Body of pancreas (tissue), 4 donors: ENCODE data around the gene ZNF138. TPM values are rescaled to one million over a fixed set of nuclear protein-coding genes. Genes with fewer than 3 reads are reported as not detected.

Source experiments
- ATAC-seq: fragments of 150-250 bp; one replicate; pipeline ENCODE4 v1.9.1; 2016
- DNase-seq, 4 donors: peaks; one replicate each; pipeline ENCODE4 v3.0.0-alpha.2; 2019
- H3K27ac ChIP-seq, 4 donors: fragments of 200-600 bp; sonication (generic); 1 replicate in 3 of 4; 2 replicates in 1 of 4; pipeline versions ENCODE4 v1.5.1 to v1.6.1; 2016 to 2019; ENCODE audit warnings: mild to moderate bottlenecking in 1 of 4, mixed read lengths in 1 of 4, moderate library complexity in 1 of 4
- H3K27me3 ChIP-seq, 2 donors: fragments of 200-600 bp; sonication (generic); one replicate each; pipeline ENCODE4 v1.6.0; 2016; ENCODE audit warnings: mild to moderate bottlenecking in 1 of 2
- H3K36me3 ChIP-seq, 2 donors: fragments of 200-600 bp; sonication (generic); replicated peaks in 1 of 2; 2 replicates each; pipeline ENCODE4 v1.5.1; 2016; ENCODE audit warnings: low read depth in 2 of 2; ENCODE audit not compliant: insufficient read depth in 1 of 2
- H3K4me1 ChIP-seq: fragments of 200-600 bp; sonication (generic); one replicate; pipeline ENCODE4 v1.6.0; 2016
- H3K4me3 ChIP-seq, 2 donors: fragments of 200-600 bp; sonication (generic); 1 replicate in 1 of 2; 2 replicates in 1 of 2; pipeline ENCODE4 v1.5.1; 2016 to 2019
- H3K9me3 ChIP-seq, 3 donors: fragments of 200-600 bp; sonication (generic); 1 replicate in 2 of 3; 2 replicates in 1 of 3; pipeline ENCODE4 v1.5.1; 2016
- POLR2A ChIP-seq, 3 donors: fragments of 450-650 bp; IDR thresholded peaks; one replicate each; pipeline ENCODE4 v1.6.1; 2016; ENCODE audit warnings: antibody characterized with exemption in 3 of 3, mild to moderate bottlenecking in 2 of 3
- WGBS, 2 donors: methylation state at CpG; one replicate each; pipeline ENCODE4 v1.1.5; 2017; 5-methylcytosine and 5-hydroxymethylcytosine counted together
- intact Hi-C: fragments of 100-400 bp; cut with DNase I; formaldehyde crosslinking; loops from one replicate; pipeline ENCODE4 v1.15.1; 2023
- total RNA-seq, 2 donors: library from RNA; depleted of rRNA; stranded (reverse); fragments of >200 nt; gene quantifications; one replicate each; pipeline ENCODE4 v1.1.0, GENCODE V29; 2016
- TF ChIP-seq, protein P1 (sequence below), 7 experiments: fragments of 450-650 bp in 4 of 7; fragments of 200-600 bp in 3 of 7; sonication (generic) in 3 of 7; IDR thresholded peaks; one replicate each; pipeline ENCODE4 v1.5.1; 2016 to 2019; ENCODE audit warnings: antibody characterized with exemption in 7 of 7

The ZNF138 gene
- total RNA-seq, 2 donors from 2014 or later, result 4.9 to 10.4 TPM

GRCh38 chr7:64879800-64880199 lies 85.6 kb downstream of the ZNF138 start:
- ATAC-seq (no peak), DNase-seq (no peak)
- Histone ChIP-seq H3K4me1 (peaks cover 16% of the 10 kb centered on the region), H3K4me3 (no peak overlapping the region), H3K9me3 (no peaks in the 10 kb centered on the region), H3K27ac (no peak overlapping the region), H3K27me3 (no peaks in the 10 kb centered on the region), H3K36me3 (no peaks in the 10 kb centered on the region)
- TF ChIP-seq, protein P1, sequence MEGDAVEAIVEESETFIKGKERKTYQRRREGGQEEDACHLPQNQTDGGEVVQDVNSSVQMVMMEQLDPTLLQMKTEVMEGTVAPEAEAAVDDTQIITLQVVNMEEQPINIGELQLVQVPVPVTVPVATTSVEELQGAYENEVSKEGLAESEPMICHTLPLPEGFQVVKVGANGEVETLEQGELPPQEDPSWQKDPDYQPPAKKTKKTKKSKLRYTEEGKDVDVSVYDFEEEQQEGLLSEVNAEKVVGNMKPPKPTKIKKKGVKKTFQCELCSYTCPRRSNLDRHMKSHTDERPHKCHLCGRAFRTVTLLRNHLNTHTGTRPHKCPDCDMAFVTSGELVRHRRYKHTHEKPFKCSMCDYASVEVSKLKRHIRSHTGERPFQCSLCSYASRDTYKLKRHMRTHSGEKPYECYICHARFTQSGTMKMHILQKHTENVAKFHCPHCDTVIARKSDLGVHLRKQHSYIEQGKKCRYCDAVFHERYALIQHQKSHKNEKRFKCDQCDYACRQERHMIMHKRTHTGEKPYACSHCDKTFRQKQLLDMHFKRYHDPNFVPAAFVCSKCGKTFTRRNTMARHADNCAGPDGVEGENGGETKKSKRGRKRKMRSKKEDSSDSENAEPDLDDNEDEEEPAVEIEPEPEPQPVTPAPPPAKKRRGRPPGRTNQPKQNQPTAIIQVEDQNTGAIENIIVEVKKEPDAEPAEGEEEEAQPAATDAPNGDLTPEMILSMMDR (IDR thresholded peaks at IDR 0.05), result no peak
- TF ChIP-seq POLR2A (IDR thresholded peaks at IDR 0.05), result no peak
- 88 to 95% methylated on average over 17 of the region's 17 CpGs for WGBS, 2 donors
- intact Hi-C loops, result no loop called here

- Histone ChIP-seq H3K9me3 (no peaks in the 10 kb centered on the region), H3K27ac (no peak overlapping the region), H3K36me3 (no peaks in the 10 kb centered on the region), H3K27me3 (no peaks in the 10 kb centered on the region), H3K4me1 (peaks cover 16% of the 10 kb centered on the region), H3K4me3 (no peak overlapping the region)
- no peak for ATAC-seq
- TF ChIP-seq, protein P1 (IDR thresholded peaks at IDR 0.05), result no peak
- no peak for TF ChIP-seq POLR2A (IDR thresholded peaks at IDR 0.05)
- DNase-seq, result no peak
- 90 to 95% methylated on average over 34 to 38 of the region's 38 CpGs for WGBS, 2 donors
- intact Hi-C loops, result no loop called here
Observed at GRCh38 chr7:64880322-64881297, 86.4 kb downstream of the ZNF138 start.

DNA sequence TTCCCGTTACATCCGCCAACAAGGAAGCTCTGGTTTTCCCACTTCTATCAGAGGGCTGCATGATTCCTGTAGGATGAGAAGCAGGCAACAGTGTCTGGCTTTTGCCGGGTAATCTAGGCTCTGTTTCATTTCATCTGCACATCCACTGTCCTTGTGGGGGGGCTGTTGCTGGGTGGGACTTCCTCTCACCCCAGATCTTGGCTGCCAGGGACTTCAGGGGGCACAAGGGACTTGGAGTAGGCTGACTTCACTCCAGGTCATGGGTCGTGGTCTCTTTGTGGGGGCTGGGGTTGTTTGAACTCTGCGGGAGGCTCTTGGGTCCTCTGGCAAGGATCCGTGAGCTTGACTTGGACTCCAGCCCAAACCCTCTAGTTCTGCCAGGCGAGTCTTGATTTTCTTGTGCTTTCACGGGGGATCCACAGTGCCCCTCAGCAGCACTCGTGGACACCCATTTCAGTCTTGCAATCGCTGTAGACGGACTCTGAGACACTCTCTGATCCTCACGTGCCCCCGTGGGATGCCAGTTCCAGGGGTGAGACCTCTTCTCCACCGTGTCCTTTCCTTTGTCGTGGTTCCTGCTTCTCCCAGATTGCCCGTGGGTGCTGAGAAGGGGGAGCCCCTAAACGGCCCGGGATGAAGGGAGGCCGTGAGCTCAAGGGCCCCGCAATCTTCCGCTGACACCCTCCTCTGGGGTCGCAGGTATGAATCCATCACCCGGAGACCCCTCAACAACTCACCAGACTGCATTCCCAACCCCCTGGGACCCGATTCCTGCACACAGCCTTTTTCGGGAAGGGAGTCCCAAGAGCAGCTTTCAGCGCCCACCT lies 87.4 kb downstream of the ZNF138 start:
- H3K9me3 ChIP-seq, result no peaks in the 10 kb centered on the region
- TF ChIP-seq, protein P1 (IDR thresholded peaks at IDR 0.05), result no peak
- no peak for TF ChIP-seq POLR2A (IDR thresholded peaks at IDR 0.05)
- H3K27me3 ChIP-seq, result no peaks in the 10 kb centered on the region
- H3K4me3 ChIP-seq, result no peak overlapping the region
- DNase-seq, result no peak
- H3K27ac ChIP-seq, result no peak overlapping the region
- ATAC-seq, result no peak
- WGBS, 2 donors, result 67 to 76% methylated on average over 25 to 26 of the region's 26 CpGs
- peaks cover 16% of the 10 kb centered on the region for H3K4me1 ChIP-seq
- intact Hi-C loops, result no loop called here
- H3K36me3 ChIP-seq, result no peaks in the 10 kb centered on the region

- DNase-seq (peak; percentile 63 to 84 (median 68)), ATAC-seq (peak; percentile 82)
- H3K36me3 ChIP-seq, result no peaks in the 10 kb centered on the region
- H3K4me3 ChIP-seq, result no peak overlapping the region
- WGBS, 2 donors, result 13 to 33% methylated on average over 4 to 55 of the region's 55 CpGs
- TF ChIP-seq POLR2A (IDR thresholded peaks at IDR 0.05), result no peak
- TF ChIP-seq, protein P1 (IDR thresholded peaks at IDR 0.05), result no peak
- intact Hi-C loops, result no loop called here
- H3K9me3 ChIP-seq, result no peaks in the 10 kb centered on the region
- peaks cover 11% of the 10 kb centered on the region for H3K4me1 ChIP-seq
- H3K27ac ChIP-seq, result no peak overlapping the region
- H3K27me3 ChIP-seq, result no peaks in the 10 kb centered on the region
Observed at GRCh38 chr7:64882341-64883112, 88.3 kb downstream of the ZNF138 start.

Other genes with a start within 250 kb of the ZNF138 start
- gene ZNF680, start 231.4 kb upstream of the ZNF138 start, total RNA-seq, result 10 to 100 TPM; 14.8 to 23.7 TPM
- gene ZNF107, start 128.3 kb upstream of the ZNF138 start, total RNA-seq, result 1 to 10 TPM; 2.3 to 3.6 TPM
- gene ZNF273, start 108.8 kb downstream of the ZNF138 start, total RNA-seq, result 10 to 100 TPM in 1 of 2 donors, 1 to 10 TPM in 1; 4.2 to 19.4 TPM
- 10 to 100 TPM in 1 of 2 donors, 1 to 10 TPM in 1; 6.9 to 11.2 TPM for gene ZNF117, start 196.6 kb downstream of the ZNF138 start, total RNA-seq
- gene ERV3-1, start 212.3 kb downstream of the ZNF138 start, total RNA-seq, result 10 to 100 TPM in 1 of 2 donors, 1 to 10 TPM in 1; 9.2 to 16.6 TPM